DMS153 treated with DMSO at 0.1 percent for 48 hours (cell line): ENCODE measurements around the gene PAX6.

Source experiments
- DNase-seq: peaks from one replicate; lab custom pipeline; 2025; ENCODE audit not compliant: unreplicated experiment; lab: John Stamatoyannopoulos, UW

The PAX6 gene

DNA sequence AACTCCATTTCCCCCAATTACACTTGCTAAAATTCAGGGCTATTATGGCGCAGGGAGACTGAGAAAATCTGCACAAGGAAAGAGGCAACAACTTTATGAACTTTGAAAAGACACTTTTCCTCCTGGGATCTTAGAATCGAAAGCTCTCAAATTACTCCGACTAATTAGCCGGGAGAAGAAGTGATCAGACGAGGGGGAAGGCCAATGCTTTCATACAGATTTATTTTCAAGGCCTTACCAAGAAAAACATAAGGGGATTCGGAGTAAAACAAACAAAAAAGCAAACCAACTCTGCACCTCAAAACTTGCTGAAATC, 1.6 kb downstream of the PAX6 start:
- DNase-seq: no peak

DNA sequence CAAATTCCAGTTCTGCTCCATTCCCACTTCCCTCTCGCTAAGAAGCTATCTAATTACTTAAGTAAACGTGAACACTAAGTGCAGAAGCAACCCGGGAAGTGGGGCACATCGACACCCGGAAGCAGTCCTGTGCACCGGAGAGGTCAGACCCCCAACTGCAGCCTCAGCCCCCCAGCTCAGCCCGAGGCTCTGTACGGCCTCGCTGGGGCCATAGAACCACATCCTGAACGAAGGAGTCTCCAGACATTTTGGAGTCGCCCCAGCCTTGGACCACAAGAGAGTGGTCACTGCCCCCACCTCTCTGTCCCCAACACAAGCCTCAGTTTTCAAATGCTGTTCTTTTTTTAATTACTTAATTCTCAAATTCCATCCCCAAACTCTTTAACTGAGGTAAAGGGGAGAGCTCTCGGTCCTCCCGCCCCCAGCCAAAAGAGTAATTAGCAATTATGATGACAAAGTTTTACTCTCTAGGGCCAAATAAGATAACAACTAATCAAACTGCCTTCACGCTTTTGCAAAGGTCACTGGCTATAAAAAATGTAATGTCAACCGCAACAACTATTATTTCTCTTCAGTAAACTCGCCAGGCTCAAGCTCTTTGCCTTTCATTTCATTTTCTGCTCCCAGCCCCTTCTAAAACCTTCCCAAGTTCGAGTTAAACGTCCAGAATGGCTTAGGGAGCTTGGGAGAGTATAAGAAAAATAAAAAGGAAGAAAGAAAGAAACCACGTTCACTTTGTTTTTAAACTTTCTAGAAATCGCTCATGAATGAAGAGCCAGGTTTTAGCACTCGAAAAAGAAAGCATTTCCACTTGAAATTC, 2.2 kb downstream of the PAX6 start:
- no peak for DNase-seq

DNA sequence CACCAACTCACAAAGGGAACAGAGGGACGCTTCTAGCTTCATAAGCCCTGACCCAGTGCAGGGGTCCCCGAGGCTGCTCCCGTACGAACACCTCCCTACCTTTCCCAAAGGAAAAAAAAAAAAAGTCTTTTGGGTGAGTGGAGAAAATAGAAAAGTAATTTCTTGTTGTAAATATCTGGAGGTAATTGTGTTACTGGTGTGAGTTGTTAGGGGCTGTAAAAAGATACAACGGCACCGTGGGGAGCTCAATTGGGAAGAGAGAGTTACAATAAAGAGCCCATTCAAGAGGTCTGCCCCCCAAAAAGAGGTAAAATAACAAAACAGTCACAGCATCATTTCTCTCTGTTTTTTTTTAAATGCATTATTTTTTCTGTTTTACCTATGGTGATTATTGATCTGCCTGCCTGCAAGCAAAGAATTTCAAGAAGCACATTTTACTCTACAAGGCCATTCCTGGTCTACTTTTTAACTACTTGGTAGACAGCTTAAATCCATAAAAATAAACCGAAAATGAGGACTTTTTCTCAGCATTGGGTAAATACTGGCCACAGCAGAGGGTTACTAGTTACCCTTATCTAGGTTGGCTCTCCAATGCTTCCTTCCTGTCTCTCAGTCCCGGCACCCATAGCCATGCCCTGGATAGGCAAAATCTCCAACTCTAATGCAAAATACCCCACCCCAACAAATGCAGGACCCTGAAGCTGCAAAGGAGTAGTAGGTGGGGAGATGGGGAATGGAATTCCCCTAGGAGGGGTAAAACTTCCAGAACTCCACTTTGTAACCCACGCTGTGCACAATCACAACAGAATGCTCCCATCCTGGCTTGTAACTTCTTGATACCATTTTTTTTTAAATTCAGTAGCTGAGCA, 3.1 kb downstream of the PAX6 start:
- no peak for DNase-seq

DNA sequence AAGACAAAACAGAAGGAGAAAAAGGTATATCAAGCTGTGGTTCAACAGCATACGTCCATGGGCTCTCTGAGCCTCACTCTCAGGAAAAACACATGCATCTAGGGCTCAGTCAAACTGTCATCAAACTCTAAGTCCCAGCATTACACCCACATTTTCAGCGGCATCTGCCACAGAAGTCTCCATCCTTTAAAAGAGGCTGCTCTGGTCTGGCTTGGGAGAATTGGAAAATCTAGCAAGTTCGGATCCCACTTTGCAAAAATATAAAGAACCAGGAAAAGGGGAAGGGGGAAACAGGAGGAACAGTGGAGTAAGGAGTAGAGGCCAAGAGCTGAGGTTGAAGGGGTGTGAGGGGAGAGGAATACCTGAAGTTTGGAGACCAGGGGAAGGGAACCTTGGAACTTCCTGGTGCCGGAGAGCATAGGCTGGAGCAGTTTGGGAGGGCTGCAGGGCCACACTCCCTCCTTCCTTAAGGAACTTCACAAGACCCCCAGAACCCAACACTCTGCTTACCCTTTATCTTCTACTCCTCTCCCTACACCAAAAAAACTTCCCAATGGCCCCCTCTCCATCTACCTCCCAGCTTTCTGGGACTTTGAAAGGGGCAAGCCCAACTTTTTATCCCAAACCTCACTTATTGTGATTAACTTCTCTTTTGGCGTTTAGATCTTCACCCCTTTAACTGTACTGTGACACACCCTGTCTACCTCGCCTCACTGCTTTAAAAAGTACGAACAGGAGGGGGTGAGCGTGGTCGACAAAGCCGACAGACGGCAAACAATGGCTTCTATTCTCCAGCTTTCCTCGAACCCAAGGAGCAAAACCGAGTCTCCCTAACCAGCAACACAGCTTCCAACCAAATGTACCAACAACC, 4.0 kb downstream of the PAX6 start:
- no peak for DNase-seq

DNA sequence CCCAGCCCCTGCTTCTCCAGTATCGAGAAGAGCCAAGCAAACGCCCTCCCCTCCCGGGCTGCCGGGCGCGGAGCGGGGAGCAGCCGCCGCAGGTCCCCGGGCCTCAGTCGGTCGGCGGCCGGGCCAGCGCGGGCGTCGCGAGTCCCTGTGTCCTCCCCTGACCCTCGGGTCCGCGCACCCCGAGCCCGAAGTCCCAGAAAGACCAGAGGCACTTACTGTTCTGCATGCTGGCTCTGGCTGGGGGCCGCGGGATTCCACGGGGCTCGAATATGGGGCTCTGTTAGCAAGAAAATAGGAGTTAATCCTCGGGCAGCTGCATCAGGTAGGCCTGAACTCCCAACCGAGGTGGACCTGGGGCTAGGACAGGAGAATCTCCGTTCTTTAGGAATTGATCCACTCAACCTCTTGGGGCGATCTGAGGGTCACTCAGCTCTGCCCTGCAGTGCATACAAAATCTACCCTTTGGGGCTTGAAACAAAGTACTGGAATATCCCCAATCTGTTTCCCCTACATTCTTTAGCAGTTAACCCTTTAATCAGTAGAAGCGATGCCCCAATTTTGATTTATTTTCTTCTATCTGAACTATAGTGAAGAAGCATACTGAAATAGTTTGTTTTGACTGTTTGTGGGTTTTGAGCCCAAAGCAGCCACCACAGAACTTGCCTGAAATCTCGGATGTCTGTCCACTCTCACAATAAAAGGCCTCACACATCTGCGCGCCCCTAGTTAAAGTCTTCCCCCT, 4.8 kb downstream of the PAX6 start:
- DNase-seq: no peak

DNA sequence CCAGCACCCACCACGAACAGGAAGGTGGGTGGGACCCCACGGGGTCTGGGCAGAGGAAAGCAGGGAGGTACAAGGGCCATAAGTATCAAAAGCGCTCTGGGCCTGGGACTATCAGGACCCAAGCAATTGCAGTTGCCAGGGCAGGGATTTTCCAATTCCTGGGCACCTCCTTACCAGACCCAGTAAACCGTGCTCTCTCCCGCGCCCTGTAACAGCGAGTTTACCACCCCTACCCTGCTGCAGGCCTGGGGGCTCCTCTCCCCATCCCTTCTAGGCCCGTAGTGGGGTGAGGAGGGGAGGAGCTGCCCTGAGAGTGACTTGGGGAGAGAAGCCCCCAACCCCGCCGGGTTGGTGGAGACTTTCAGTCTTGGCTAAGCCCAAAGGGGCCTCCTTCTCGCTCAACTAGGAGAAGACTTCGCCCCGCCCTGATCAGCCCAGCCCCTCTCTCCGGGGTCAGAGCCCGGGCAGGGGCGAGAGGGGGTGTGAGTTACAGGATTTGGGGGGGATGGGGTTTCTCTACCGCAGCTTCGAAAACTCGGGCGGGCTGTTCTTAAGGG, 5.4 kb downstream of the PAX6 start:
- DNase-seq: no peak

DNA sequence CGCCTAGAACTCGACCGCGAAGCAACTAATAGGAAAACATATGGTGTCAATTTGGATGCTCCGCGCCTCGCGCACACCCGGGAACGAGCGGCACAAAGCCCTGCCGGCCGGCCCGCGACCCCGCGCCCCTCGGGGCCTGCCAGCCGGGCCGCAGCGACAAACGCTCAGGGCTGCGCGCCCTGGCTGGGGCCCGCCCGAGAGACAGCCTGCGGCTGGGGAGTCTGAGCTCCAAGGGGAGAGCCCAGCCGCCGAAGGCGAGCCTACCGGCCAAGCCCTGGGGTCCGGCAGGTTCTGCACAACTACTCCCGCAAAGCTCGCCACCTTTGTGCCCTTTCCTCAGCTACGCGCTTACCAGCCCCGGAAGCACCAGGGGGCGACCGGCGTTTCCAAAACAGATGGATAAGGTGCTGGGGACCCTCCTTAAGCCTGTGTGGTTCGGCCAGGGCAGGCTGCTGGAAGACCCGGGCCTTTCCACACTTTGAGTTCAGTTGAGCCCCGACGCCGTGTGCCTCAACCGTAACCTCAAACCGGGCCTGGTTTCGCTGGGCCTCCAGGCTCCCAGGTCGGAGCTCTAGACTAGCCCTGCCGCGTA, 6.0 kb downstream of the PAX6 start:
- no peak for DNase-seq

DNA sequence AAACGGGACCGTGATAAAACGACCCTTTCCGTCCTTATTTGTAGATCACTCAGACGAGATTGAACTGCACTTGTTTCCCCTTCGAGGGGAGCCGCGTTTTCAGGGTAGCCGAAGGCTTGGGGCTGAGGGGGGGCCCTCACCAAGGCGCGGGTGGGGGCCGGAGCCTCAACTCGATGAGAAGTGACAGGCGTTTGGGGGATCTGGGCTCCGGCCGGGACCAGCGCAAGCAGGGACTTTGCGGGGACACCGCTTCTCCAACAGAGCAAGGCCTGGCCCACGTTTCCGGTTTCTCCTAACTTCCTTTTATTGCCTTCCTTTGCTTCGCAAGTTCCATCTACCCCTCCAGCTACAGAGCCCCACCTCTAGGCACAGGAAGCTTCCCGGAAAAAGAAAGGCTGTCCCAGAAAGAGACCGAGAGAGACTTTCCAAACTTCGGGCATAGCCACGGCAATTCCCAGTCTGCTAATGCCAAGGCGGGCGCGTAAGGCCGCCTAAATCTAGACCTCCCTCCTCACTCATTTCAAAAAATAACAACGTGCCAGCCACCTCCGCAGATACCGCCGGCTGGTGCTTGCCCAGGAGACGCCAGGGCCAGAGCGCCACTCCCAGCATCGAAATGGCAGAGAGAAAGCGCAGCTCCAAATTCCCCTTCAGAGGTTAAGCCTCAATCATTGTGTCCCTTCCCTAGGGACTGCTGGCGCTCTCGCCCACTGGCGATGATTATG, 6.6 kb downstream of the PAX6 start:
- DNase-seq: no peak

DNA sequence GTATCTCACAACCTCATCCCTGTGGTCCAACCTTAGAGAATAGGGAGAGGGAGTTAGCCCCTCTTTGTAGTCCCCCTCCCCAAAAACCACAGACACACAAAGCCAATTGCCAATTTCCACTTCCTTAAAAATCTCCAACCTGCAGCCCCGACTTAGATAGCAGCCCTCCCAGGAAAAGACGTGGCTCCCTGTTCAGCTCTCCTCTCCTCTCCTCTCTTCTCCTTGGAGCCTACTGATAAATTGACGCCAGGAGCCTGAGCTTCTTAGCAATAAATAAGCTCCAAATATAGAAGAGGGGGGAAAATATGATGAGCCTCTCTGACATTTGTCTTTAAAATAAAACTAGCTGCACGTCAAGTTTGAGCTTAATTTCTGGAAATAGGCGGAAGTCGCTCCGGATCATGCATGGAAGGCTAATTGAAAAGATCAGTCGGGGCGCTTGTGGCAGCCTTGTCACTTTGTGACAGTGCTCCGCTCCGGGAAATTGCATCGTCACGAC, 7.3 kb downstream of the PAX6 start:
- no peak for DNase-seq

DNA sequence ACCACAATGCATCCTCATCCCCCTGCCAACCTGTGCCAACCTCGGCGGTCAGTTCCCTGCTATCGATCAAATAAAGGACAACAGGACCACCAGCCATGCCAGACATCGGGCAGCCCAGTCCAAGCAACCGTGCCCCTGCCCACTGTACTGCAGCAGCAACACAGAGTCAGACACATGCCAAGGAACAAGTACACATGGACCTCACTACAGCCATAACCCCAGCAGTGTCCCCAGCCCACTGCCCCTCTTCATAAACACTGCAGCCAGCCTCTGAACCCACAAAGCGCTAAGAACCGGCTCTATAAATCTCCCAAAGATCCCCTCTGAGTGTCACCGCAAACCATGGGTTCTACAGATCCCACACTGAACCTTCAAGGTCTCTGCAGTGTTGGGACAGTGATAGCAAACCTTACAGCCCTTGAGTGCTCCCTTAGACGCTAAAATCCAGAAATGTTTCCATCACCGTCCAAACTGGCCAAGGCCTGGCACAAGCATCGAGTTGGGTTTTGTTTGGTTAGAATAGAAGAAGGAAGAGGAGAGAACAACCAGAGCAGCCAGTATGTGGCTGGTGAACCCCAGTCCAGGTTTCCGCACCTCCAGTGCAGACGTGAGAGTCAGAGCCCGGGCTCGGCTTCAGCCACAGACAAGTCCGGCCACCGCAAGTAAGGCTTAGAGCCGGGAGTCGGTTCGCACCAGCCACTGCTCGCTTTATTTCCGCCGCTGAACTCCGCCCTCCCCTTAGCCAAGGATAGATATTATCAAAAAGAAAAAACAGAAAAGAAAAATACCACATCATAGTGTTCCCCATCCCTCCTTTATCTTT, 7.9 kb downstream of the PAX6 start:
- DNase-seq: no peak

DNA sequence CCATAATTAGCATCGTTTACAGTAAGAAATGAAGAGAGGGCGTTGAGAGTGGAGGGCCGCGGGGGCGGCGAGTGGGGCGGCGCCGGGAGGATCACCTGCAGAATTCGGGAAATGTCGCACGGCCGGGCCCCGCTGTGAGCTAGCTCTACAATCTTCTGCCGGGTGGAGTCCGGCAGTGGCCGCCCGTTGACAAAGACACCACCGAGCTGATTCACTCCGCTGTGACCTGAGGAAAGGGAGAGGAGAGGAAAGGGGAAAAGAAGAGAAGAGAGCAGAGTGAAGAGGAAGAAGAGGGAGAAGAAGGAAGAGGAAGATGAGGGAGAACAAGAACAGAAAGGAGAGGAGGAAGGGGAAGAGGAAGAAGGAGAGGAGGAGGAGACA, 8.5 kb downstream of the PAX6 start:
- DNase-seq: no peak

DNA sequence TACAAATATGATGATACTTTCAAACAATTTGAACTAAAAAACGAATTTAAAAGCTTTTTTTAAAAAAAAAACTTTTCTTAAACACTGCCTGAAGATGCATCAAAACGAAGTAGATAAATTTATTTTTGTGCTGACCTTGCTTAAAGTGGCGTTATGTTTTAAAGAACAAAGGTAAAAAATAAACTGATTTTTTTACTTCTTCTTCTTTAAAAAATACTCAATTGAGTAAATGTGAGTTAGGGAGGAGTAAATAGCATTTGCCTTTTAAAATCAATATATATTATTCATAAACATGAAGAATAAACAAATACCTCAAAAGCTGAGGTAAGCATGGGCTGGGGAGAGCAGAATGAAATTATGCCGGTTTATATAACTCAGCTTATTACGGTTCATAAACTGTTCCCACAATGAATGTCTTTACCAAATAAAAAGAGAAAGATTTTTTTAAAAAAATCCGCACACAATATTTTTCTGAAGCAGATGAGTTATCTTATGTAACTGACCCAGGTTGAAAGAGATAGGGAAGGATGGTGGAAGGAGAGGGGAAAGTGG, 9.0 kb downstream of the PAX6 start:
- DNase-seq: no peak

DNA sequence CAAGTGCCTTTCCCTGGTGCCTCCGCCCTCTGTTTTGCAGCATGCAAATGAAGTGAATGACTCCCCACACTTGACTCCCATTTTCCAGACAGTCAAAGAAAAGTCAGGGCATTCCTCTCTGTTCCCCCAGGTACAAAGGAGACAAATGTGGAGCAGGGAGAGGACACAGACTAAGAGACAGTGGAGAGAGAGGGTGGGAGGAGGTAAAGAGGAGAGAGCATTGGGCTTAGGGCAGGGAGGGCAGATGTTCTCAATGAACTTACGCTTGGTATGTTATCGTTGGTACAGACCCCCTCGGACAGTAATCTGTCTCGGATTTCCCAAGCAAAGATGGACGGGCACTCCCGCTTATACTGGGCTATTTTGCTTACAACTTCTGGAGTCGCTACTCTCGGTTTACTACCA, 9.8 kb downstream of the PAX6 start:
- no peak for DNase-seq

DNA sequence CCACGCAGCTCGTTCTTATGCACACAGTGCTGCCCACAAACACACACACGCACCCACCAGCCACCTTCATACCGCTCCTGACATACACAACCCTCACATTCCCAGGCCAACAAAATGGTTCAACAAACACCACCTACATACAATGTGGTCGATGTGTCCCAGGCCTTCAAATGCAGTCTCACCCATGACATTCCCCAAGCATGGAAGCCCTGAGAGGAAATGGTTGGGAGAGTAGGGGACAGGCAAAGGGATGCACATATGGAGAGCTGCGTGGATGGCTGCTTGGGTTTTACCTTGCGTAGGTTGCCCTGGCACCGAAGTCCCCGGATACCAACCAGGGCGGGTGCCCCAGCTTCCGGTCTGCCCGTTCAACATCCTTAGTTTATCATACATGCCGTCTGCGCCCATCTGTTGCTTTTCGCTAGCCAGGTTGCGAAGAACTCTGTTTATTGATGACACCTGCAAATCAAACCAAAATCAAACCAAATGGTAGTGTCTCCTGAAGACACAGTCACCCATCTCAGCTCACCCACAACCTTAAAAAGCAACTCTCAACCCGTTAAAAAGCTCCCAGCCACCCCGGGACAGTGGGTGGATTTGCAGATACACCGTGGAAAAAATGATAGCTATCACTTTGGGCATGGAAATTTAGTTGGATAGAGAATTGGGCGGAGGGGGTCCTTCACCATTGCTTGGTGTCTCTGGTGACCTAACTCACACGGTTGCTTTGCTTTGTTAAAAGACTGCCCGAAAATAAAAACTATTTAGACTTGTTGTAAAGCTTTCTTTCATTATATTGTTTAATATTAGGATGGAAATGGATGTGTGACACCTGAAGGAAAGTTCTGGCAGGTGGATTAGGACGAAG, 10.5 kb downstream of the PAX6 start:
- DNase-seq: no peak

DNA sequence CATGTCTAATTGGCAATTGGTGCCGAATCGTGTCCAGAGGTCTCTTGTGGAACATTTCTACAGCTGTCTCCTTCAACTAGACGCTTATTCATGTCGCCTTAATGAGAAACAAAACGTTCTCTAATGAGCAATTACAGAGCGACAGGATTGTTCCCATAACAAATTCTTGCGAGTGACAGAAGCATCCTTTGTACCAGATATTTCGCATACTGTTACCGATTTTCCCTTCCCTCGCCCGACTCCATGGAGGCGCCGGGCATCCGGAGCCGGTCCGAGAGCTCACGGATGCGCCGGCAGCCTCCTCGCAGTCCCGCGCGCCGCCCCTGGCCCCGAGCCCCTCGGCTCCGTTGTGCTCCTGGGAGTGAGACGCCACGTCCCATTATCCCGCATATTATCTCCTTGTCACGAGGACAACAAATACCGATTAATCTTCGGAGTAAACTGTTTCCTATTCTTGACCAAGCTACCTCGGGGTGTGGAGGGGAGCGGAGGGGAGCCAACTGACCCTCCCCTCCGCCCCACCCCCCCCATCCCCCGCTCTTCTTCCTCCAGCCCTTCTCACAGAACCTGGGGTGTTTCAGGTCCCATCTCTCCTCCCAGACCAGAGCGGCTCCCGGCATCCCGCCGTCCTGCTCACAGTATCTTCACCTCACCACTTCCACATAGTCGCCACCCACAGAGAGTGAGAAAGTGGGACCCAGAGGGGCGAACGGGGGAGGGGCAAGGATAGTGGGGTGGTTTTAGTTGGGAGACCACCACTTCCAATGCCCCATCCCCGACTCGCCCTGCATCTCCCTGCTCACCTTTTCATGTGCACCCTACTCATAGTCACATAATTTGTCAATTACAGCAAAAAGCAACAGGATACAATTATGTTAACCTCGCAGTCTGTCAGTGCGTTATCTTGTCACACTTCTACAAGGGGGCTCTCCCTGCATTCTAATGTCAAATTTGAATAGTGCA, 11.4 kb downstream of the PAX6 start:
- no peak for DNase-seq
